ENCODE measurements around the gene DOCK3.
"Not testable (repeated sequence)": the region's sequence is repeated elsewhere in the genome, so short reads cannot be mapped to it uniquely, and the experiment has no call there.

The DOCK3 gene

DNA sequence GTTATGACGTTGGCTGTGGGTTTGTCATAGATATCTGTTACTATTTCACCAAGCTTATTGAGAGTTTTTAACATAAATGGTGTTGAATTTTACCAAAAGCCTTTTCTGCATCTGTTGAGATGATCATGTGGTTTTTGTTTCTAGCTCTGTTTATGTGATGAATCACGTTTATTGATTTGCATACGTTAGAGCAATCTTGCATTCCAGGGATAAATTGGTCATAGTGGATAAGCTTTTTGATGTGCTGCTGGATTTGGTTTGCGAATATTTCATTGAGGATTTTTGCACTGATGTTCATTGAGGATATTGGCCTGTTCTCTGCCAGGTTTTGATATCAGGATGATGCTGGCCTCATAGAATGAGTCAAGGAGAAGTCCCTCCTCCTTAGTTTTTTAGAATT lies 117.8 kb downstream of the DOCK3 start:
- Histone ChIP-seq H3K9me3 (replicated peaks in 1 of 11) (peaks cover 0 to 10% (median 0%) of the 10 kb centered on the region in 11 experiments; a peak in 3 of 22 replicates), H3K4me3 (no peak overlapping the region), H3K9ac (no peak overlapping the region), H3K4me1 (no peaks in the 10 kb centered on the region), H3K27me3 (no peaks in the 10 kb centered on the region), H3K4me2 (no peak overlapping the region), H4K20me1 (no peaks in the 10 kb centered on the region), H3K36me3 (no peaks in the 10 kb centered on the region), H3K27ac (no peak overlapping the region)
- no peak for TF ChIP-seq Cebpa-rat (IDR thresholded peaks at IDR 0.05)

GRCh38 chr3:50803805-50804204 lies 129.1 kb downstream of the DOCK3 start:
- not testable (repeated sequence) for H3K9ac ChIP-seq
- peaks cover 67 to 73% (median 70%) of the 10 kb centered on the region in 11 experiments for H3K9me3 ChIP-seq (replicated peaks in 1 of 11)

DNA sequence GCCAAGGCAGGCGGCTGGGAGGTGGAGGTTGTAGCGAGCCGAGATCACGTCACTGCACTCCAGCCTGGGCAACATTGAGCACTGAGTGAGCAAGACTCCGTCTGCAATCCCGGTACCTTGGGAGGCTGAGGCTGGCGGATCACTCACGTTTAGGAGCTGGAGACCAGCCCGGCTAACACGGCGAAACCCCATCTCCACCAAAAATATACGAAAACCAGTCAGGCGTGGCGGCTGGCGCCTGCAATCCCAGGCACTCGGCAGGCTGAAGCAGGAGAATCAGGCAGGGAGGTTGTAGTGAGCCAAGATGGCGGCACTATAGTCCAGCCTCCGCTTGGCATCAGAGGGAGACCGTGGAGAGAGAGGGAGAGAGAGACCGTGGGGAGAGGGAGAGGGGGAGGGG lies 129.6 kb downstream of the DOCK3 start:
- H4K20me1 ChIP-seq, H3K9ac ChIP-seq, H3K27ac ChIP-seq, H3K27me3 ChIP-seq, H3K4me2 ChIP-seq, H3K36me3 ChIP-seq, H3K4me3 ChIP-seq, H3K4me1 ChIP-seq: not testable (repeated sequence)
- H3K9me3 ChIP-seq (replicated peaks in 1 of 11) = peaks cover 61 to 67% (median 64%) of the 10 kb centered on the region in 11 experiments

More at GRCh38 chr3:50803805-50804204, 129.1 kb downstream of the DOCK3 start:
- not testable (repeated sequence) for H3K27ac ChIP-seq, H3K4me1 ChIP-seq, H3K36me3 ChIP-seq, H3K27me3 ChIP-seq, H3K4me2 ChIP-seq, H3K4me3 ChIP-seq, H4K20me1 ChIP-seq

GRCh38 chr3:50805321-50805720 lies 130.6 kb downstream of the DOCK3 start:
- Histone ChIP-seq H3K36me3 (no peaks in the 10 kb centered on the region), H4K20me1 (no peaks in the 10 kb centered on the region), H3K27me3 (no peaks in the 10 kb centered on the region), H3K4me3 (no peak overlapping the region), H3K9me3 (replicated peaks in 1 of 11) (peaks cover 52 to 58% (median 55%) of the 10 kb centered on the region in 11 experiments), H3K4me1 (no peaks in the 10 kb centered on the region), H3K4me2 (no peak overlapping the region), H3K27ac (no peak overlapping the region), H3K9ac (no peak overlapping the region)
- TF ChIP-seq Cebpa-rat (IDR thresholded peaks at IDR 0.05) = no peak

DNA sequence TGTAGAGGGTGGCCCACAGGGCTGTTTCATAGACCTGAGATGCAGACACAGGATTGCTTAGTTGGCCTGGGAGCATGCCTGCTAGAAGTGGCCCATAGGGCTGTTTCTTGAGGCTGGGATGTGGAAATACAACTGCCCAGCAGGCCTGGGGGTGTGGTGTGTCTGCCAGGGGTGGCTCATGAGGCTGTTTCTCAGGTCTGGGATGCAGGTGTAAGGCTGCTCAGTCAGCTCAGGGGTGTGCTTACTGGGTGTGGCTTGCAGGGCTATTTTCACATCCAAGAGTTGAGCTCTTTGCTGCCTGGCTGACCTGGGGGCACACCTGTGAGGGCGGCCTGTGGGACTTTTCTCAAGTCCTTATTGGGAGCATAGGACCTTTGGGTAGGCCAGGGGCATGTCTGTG lies 131.3 kb downstream of the DOCK3 start:
- H3K4me1 ChIP-seq = no peaks in the 10 kb centered on the region
- TF ChIP-seq Cebpa-rat (IDR thresholded peaks at IDR 0.05) = no peak
- no peak overlapping the region for H3K4me2 ChIP-seq
- H4K20me1 ChIP-seq = no peaks in the 10 kb centered on the region
- H3K9ac ChIP-seq = no peak overlapping the region
- H3K27ac ChIP-seq = no peak overlapping the region
- no peaks in the 10 kb centered on the region for H3K36me3 ChIP-seq
- H3K4me3 ChIP-seq = no peak overlapping the region
- peaks cover 45 to 51% (median 48%) of the 10 kb centered on the region in 11 experiments for H3K9me3 ChIP-seq (replicated peaks in 1 of 11)
- no peaks in the 10 kb centered on the region for H3K27me3 ChIP-seq

GRCh38 chr3:50806806-50807205 lies 132.1 kb downstream of the DOCK3 start:
- Histone ChIP-seq H3K4me2 (no peak overlapping the region), H3K36me3 (no peaks in the 10 kb centered on the region), H3K27ac (no peak overlapping the region), H3K9me3 (replicated peaks in 1 of 11) (peaks cover 37 to 43% (median 40%) of the 10 kb centered on the region in 11 experiments), H3K4me3 (no peak overlapping the region), H3K27me3 (no peaks in the 10 kb centered on the region), H4K20me1 (no peaks in the 10 kb centered on the region), H3K9ac (no peak overlapping the region), H3K4me1 (no peaks in the 10 kb centered on the region)
- TF ChIP-seq Cebpa-rat (IDR thresholded peaks at IDR 0.05) = no peak

GRCh38 chr3:50807266-50807665 lies 132.5 kb downstream of the DOCK3 start:
- no peak for TF ChIP-seq Cebpa-rat (IDR thresholded peaks at IDR 0.05)
- H3K4me2 ChIP-seq = no peak overlapping the region
- H4K20me1 ChIP-seq = no peaks in the 10 kb centered on the region
- H3K4me1 ChIP-seq = no peaks in the 10 kb centered on the region
- no peak overlapping the region for H3K27ac ChIP-seq
- peaks cover 32 to 38% (median 35%) of the 10 kb centered on the region in 11 experiments for H3K9me3 ChIP-seq (replicated peaks in 1 of 11)
- H3K27me3 ChIP-seq = no peaks in the 10 kb centered on the region
- no peak overlapping the region for H3K9ac ChIP-seq
- H3K4me3 ChIP-seq = no peak overlapping the region
- no peaks in the 10 kb centered on the region for H3K36me3 ChIP-seq

DNA sequence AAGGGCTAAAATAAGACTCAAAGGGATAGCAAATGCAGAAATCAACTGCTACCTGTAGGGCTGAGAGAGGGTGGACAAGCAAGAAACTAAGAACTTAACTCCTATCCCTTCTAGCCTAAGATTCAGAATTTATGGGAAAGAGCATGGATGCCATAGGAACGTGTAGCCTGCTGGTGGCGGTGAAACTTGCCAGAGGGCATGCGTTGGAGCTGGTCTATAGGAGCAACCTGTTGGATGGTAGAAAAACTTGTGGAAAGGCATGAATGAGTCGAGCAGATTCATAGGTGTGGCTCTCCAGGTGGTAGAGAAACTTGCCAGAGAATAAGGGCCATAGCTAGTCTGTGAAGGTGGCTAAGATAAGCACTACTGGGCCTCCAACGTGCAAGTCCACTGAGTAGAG lies 137.2 kb downstream of the DOCK3 start:
- H3K27me3 ChIP-seq = no peaks in the 10 kb centered on the region

GRCh38 chr3:50815844-50816243 lies 141.1 kb downstream of the DOCK3 start:
- TF ChIP-seq Cebpa-rat (IDR thresholded peaks at IDR 0.05) = no peak
- H3K27me3 ChIP-seq = no peaks in the 10 kb centered on the region
- H3K4me1 ChIP-seq = no peaks in the 10 kb centered on the region
- no peak overlapping the region for H3K4me3 ChIP-seq
- no peaks in the 10 kb centered on the region for H4K20me1 ChIP-seq
- no peak overlapping the region for H3K9ac ChIP-seq
- H3K4me2 ChIP-seq = no peak overlapping the region
- peaks cover 0 to 6% (median 0%) of the 10 kb centered on the region in 11 experiments; a peak in 2 of 22 replicates for H3K9me3 ChIP-seq (replicated peaks in 1 of 11)
- H3K27ac ChIP-seq = no peak overlapping the region
- no peaks in the 10 kb centered on the region for H3K36me3 ChIP-seq

More for the DNA sequence above, 137.2 kb downstream of the DOCK3 start:
- Histone ChIP-seq H3K9me3 (replicated peaks in 1 of 11) (no peaks in the 10 kb centered on the region), H3K4me1 (no peaks in the 10 kb centered on the region), H3K4me3 (no peak overlapping the region), H3K36me3 (no peaks in the 10 kb centered on the region), H4K20me1 (no peaks in the 10 kb centered on the region), H3K9ac (no peak overlapping the region), H3K27ac (no peak overlapping the region), H3K4me2 (no peak overlapping the region)
- no peak for TF ChIP-seq Cebpa-rat (IDR thresholded peaks at IDR 0.05)

GRCh38 chr3:50816894-50817293 lies 142.2 kb downstream of the DOCK3 start:
- no peaks in the 10 kb centered on the region for H3K4me1 ChIP-seq
- H3K4me3 ChIP-seq = no peak overlapping the region
- H3K4me2 ChIP-seq = no peak overlapping the region
- no peaks in the 10 kb centered on the region for H3K27me3 ChIP-seq
- no peak overlapping the region for H3K9ac ChIP-seq
- TF ChIP-seq Cebpa-rat (IDR thresholded peaks at IDR 0.05) = no peak
- H4K20me1 ChIP-seq = no peaks in the 10 kb centered on the region
- H3K9me3 ChIP-seq (replicated peaks in 1 of 11) = peaks cover 0 to 6% (median 0%) of the 10 kb centered on the region in 11 experiments; a peak in 2 of 22 replicates
- no peaks in the 10 kb centered on the region for H3K36me3 ChIP-seq
- no peak overlapping the region for H3K27ac ChIP-seq
